SHP77 (cell line): ENCODE data around the gene ALCAM.

Experiments used
- DNase-seq, 2 experiments: peaks; one replicate each; lab custom pipeline; 2025; lab: John Stamatoyannopoulos, UW

The ALCAM gene

DNA sequence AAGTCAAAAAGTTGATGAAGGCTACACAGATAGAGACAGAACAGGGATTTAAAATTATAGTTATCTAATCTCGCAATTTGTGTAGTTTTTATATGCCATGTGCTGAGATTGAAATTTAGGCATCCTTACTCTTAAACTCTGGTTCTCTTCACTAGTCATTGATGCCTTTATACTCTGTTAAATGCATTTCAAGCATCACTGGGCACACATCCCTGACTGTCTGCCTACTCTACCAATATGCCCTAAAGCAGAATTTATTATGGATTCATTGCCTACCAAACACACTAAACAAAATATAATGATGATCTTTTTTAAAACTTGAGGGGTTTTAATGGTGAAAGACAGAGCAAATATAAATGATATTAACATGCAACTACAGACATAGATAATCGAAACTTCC, 10.3 kb upstream of the ALCAM start:
- no peak for DNase-seq

GRCh38 chr3:105356988-105357387, 9.7 kb upstream of the ALCAM start:
- DNase-seq: no peak

DNA sequence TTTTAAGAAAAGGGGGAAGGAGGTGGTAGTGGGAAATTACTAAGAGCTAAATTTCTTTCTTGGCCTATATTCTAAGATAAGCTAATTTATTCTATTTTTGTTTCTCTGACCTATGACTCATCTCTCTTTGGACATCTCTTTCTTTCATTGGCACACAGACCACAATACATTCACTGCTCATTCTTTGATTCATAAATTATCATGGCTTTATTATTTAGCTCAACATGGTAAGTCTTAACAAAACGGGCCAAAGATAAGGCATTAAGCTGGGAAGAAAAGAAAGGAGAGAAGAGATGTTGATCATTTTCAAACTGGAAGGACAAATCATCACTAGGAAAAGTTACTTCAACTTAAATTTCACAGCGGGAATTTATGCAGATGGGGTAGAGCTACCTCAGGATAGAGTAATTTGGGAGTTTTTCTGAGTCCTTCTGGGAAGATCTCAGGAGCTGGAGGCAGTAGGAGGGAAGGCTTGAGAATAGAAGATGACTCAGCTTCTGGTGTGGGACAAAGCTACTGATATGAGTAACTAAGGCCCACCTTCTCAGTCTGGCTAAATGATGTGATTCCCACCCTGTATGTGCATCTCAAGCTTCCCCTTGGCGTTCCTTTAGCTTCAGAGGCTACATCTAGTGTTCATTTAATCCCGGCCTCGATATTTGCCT, 7.5 kb upstream of the ALCAM start:
- no peak for DNase-seq

DNA sequence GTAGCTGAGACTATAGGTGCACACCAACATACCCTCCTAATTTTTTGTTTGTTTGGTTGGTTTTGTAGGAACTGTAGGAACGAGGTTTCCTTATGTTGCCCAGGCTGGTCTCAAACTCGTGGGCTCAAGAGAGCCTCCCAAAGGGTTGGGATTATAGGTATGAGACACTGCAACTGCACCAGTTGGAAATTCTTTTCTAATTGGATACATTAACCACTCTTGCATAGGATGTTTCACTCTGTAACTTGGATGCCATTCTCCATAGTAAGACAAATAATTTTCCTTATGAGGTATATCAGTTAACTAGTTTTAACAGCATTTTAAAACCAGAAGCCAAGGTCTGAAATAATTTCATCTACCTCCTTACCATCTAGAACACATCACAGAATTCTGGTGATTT, 6.7 kb upstream of the ALCAM start:
- DNase-seq: no peak

GRCh38 chr3:105362021-105362665, 4.6 kb upstream of the ALCAM start:
- no peak for DNase-seq

- no peak for DNase-seq
Observed at GRCh38 chr3:105364128-105364527, 2.6 kb upstream of the ALCAM start.

- no peak for DNase-seq
Observed at GRCh38 chr3:105365081-105365390, 1.7 kb upstream of the ALCAM start.

DNA sequence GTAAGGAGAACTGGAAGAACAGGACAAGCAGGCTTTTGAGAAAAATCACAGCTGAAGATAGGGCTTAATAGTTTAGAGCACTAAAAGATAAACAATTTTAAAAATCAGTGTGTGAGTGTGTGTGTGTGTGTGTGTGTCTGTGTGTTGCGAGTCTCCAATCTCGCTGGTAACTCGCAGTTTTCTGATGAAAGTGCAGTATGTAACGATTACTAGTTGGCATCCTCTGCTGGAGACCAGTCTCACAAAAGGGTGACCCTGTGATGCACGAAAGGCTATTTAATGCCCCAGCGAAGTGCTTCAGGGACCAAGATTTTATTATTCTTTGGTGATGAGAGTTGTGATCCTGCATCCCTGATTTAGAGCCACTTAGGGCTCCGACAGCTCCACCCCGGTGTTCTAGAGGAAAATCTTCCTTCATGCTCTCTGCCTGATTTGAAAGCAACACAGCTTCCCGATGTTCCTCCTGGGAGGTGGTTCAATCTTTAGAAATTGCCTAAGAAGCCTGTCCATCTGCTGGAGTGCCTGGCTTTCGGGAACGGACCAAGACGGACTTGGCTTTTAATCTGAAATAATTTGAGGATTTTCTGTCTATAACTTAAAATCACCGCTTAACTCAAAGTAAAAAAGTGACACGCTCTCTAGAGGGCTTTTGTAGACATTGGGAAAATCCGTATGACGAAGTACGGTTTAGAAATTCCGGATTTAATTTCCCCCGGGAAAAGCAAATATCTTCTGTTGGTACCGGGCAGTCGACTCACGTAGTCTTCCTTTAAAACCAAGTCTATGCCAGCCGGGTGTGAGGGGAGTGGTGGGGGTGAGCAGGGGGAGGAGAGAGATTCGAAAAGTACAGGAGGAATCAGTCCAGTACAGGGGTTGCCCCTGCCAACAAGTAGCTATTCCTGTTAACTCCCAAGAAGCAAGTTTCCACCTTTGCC, 1.1 kb upstream of the ALCAM start:
- peak; percentile 56 to 60 for DNase-seq

GRCh38 chr3:105367063-105367405, 325 bp downstream of the ALCAM start:
- DNase-seq: peak in 1 of 2 experiments; percentile 23

DNA sequence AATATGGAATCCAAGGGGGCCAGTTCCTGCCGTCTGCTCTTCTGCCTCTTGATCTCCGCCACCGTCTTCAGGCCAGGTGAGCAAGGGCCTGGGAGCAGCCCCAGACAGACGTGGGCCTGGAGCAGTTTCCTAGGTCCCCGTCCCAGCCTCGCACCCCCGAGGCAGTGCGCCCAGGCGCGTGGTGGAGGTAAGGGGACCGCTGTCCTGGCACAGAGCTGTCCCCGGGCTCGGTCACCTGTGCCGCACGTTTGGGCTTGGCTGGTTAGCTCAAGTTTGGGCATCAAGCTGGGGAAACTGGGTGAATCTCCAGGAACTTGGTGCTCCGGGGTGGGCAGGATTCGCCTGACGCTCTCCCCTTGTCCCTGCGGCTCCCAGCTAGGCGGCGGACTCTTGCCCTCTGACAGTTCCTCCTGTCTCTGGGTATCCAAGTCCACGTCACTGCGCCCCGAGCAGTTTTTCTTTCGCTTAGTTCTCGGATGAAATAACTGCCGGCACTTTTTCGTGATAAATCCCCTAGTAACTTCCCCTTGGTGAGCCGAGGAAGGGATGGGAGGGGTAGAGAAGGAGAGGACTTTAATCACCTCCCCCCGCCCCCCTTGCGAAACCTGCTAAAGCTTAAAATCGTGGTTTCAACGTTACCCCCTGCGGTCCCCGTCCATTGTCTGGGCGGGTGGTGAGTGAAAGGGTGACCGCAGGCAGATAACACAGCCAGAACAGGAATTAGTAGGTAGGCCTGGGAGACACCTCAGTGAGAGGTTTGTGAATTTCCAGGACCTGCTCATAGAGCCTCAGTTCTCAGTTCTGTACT, 901 bp downstream of the ALCAM start:
- DNase-seq: peak in 1 of 2 experiments; percentile 50

DNA sequence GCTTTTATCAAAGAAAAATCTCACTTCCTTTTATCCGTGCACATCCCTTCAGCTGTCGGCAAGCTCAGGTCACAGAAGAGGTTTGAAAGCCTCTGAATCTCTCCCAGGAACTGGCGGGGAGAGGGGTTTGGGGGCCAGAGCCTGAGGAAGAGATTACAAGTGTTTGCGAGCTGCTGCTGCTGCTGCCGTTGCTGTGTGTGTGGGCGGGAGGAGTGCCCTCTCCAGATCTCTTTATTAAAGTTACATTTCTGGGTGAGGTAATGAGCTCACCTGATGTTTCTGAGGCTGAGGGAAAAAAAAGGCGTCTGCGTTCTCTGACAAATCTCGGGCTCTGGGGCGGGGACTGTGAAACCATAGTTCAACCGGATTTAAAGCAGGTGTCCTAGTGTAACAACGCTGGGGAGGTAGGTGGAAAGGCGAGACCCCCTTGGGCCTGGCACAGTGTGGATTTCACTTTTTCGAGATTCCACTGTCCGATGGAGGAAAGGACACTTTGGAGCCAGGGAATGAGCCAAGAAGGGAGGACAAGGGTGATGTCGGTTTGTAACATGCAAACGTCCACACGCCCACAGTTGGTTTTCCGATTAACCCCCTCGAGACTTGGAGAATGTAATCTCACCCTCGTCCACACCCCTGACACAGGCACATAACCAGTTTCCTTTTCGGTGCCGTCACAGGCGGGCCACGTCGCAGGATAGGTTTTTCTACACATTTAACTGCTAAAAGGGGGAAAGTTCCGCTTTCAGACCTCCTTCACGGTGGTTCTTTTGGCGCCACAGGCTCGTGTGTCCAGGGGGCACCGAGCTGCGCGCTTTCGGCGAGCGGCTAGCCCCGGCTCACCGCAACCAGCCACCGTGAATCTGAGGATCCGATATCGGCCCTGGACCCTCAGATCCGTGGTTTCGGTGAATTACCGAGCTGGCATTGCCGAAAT, 2.1 kb downstream of the ALCAM start:
- DNase-seq: peak; percentile 52 to 57

- DNase-seq: peak; percentile 49 to 74
Observed at GRCh38 chr3:105369500-105370371, 3.0 kb downstream of the ALCAM start.

- DNase-seq: no peak
Observed at GRCh38 chr3:105373383-105373782, 6.7 kb downstream of the ALCAM start.

GRCh38 chr3:105375750-105376511, 9.2 kb downstream of the ALCAM start:
- DNase-seq: no peak

GRCh38 chr3:105377716-105378115, 11.0 kb downstream of the ALCAM start:
- no peak for DNase-seq

- DNase-seq: no peak
Observed at GRCh38 chr3:105385179-105385578, 18.5 kb downstream of the ALCAM start.

DNA sequence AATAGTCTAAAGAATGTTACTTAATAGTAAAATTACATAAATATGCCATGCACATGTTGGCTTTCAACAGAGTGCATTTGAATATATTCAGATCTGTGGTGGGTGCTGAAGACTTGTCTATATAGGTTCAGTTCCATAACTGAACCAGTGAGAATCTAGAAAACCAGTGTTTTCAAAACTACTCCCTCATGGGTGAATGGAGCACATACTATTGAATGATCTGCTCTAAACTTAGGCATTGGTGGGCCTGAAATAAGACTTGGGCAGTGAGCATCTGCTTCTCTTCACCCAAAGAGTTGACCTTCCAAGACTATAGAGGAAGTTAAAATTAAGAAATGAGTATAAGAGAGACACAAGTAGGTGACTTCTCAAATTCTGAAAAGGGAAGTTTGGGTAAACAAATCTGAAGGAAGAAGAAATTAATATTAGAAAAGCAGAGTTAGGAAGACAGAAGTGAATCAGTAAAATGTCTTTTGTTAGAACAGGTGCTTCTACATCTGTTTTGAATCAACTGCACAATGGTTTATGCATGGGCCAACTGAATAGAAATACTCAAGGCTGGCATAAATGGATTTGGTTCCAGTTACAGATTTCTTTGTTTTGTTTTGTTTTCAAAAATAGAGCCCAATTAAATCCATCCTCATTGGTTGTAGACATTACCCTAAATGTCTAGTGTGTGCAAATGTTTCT, 19.3 kb downstream of the ALCAM start:
- DNase-seq: no peak

- no peak for DNase-seq
Observed at GRCh38 chr3:105387122-105387751, 20.5 kb downstream of the ALCAM start.
